HepG2 (cell line): ENCODE measurements around the gene ENHO. TPM values are rescaled to one million over a fixed set of nuclear protein-coding genes. Genes with fewer than 3 reads are reported as not detected.

ENCODE experiments used
- ATAC-seq: fragments of 200-7000 bp; cut with Tn5 transposase; 3 replicates; pipeline ENCODE4 v1.9.1; 2020; ENCODE audit warnings: mild to moderate bottlenecking, moderate library complexity
- BruUV-seq: library from RNA; stranded (reverse); fragments of 400-500 nt; replicated peaks from 2 replicates; lab custom pipeline; 2021; lab: Mats Ljungman, UMichigan
- CTCF ChIA-PET: fragments of 300-600 bp; formaldehyde crosslinking; extraction: SDS; loops from one replicate; lab custom pipeline; 2021; ENCODE audit warnings: low total read pairs, inconsistent platforms, low intra/inter-chr PET ratio; lab: Yijun Ruan, JAX
- POLR2A ChIA-PET: fragments of 350-600 bp; sonication (Branson Sonifier 250); formaldehyde crosslinking; loops from one replicate; lab custom pipeline; 2020; ENCODE audit warnings: antibody characterized with exemption, inconsistent platforms; lab: Yijun Ruan, JAX
- DNase-seq: peaks from one replicate; pipeline ENCODE4 v3.0.0-alpha.2; 2015; ENCODE audit warnings: low spot score
- FAIRE-seq: peaks from 3 replicates; lab custom pipeline; 2011; peaks lifted over from hg19 to GRCh38; lab: Jason Lieb, UNC
- H2AFZ ChIP-seq: one replicate; pipeline ENCODE4 v1.6.1; 2011; ENCODE audit warnings: low read length, inconsistent platforms
- H3K27ac ChIP-seq: fragments of 300-600 bp; 3 replicates; pipeline ENCODE4 v1.8.0; 2011; ENCODE audit warnings: mixed run types, mild to moderate bottlenecking, mixed read lengths, low read length, inconsistent platforms; ENCODE audit not compliant: insufficient read depth; ENCODE audit errors: extremely low read length
- H3K27me3 ChIP-seq, 2 experiments: fragments of 200-600 bp in 1 of 2; 2 replicates in 1 of 2; 3 replicates in 1 of 2; pipeline versions ENCODE4 v1.6.0 to v1.8.0; 2011; ENCODE audit warnings: low read length in 2 of 2, mild to moderate bottlenecking in 2 of 2, moderate library complexity in 2 of 2, inconsistent platforms in 1 of 2; ENCODE audit not compliant: insufficient read depth in 2 of 2, control insufficient read depth in 1 of 2
- H3K36me3 ChIP-seq, 2 experiments: fragments of 200-600 bp in 1 of 2; replicated peaks in 1 of 2; 2 replicates in 1 of 2; 3 replicates in 1 of 2; pipeline versions ENCODE4 v1.5.1 to v1.8.0; 2011; ENCODE audit warnings: low read length in 2 of 2, inconsistent platforms in 1 of 2; ENCODE audit not compliant: insufficient read depth in 2 of 2, control insufficient read depth in 1 of 2
- H3K4me1 ChIP-seq: 2 replicates; pipeline ENCODE4 v1.5.1; 2012; ENCODE audit warnings: low read length, inconsistent platforms; ENCODE audit not compliant: insufficient read depth
- H3K4me2 ChIP-seq: 2 replicates; pipeline ENCODE4 v1.6.0; 2011; ENCODE audit warnings: low read depth, low read length, inconsistent platforms
- H3K4me3 ChIP-seq, 3 experiments: fragments of 200-600 bp in 1 of 3; sonication (generic), shearing (Covaris generic) in 1 of 3; replicated peaks in 1 of 3; 2 replicates each; pipeline ENCODE4 v1.5.1; 2011 to 2016; ENCODE audit warnings: low read length in 3 of 3, inconsistent platforms in 2 of 3, low read depth in 2 of 3, mild to moderate bottlenecking in 2 of 3, control low read depth in 1 of 3, mixed read lengths in 1 of 3; ENCODE audit not compliant: insufficient read depth in 1 of 3
- H3K79me2 ChIP-seq: one replicate; pipeline ENCODE4 v1.6.1; 2011; ENCODE audit warnings: low read length, inconsistent platforms; ENCODE audit not compliant: insufficient read depth
- H3K9ac ChIP-seq: 2 replicates; pipeline ENCODE4 v1.6.0; 2011; ENCODE audit warnings: mild to moderate bottlenecking, low read depth, low read length, inconsistent platforms; ENCODE audit not compliant: insufficient read depth
- H3K9me3 ChIP-seq: 2 replicates; pipeline ENCODE4 v1.5.1; 2012; ENCODE audit warnings: mild to moderate bottlenecking, low read length
- H4K20me1 ChIP-seq: 2 replicates; pipeline ENCODE4 v1.6.0; 2011; ENCODE audit warnings: inconsistent platforms, mild to moderate bottlenecking, low read length, moderate library complexity; ENCODE audit not compliant: insufficient read depth
- DNMT3B ChIP-seq: conservative IDR thresholded peaks from 2 replicates; pipeline ENCODE4 v1.6.1; 2016; ENCODE audit warnings: missing biosample characterization, control low read depth
- EZH2 ChIP-seq: conservative IDR thresholded peaks from 2 replicates; pipeline ENCODE4 v1.6.1; 2012; ENCODE audit warnings: mild to moderate bottlenecking, low read depth, low read length, moderate library complexity
- GTF3A ChIP-seq: sonication (generic); formaldehyde crosslinking; conservative IDR thresholded peaks from 2 replicates; pipeline ENCODE4 v1.4.0; 2020; ENCODE audit warnings: mild to moderate bottlenecking, missing genetic modification reagents
- HHEX ChIP-seq: IDR thresholded peaks from 2 replicates; pipeline ENCODE4 v1.6.1; 2016; ENCODE audit warnings: control low read depth
- TBP ChIP-seq: sonication (generic); formaldehyde crosslinking; IDR thresholded peaks from 2 replicates; pipeline ENCODE4 v1.5.0; 2020; ENCODE audit warnings: missing genetic modification reagents
- THYN1 ChIP-seq: sonication (generic); formaldehyde crosslinking; IDR thresholded peaks from 2 replicates; pipeline ENCODE4 v1.8.1; 2023; ENCODE audit warnings: low read depth, mild to moderate bottlenecking, moderate library complexity, missing genetic modification reagents, borderline replicate concordance
- TRAFD1 ChIP-seq: sonication (generic); formaldehyde crosslinking; IDR thresholded peaks from 2 replicates; pipeline ENCODE4 v1.5.1; 2020; ENCODE audit warnings: missing genetic modification reagents, mild to moderate bottlenecking, borderline replicate concordance
- ZBTB40 ChIP-seq, 2 experiments: fragments of 450-650 bp in 1 of 2; sonication (generic) in 1 of 2; formaldehyde crosslinking in 1 of 2; IDR thresholded peaks; 2 replicates each; pipeline versions ENCODE4 v1.6.1 to v1.8.0; 2016 to 2022; ENCODE audit warnings: antibody characterized with exemption in 1 of 2, mild to moderate bottlenecking in 1 of 2, missing genetic modification reagents in 1 of 2
- ZNF557 ChIP-seq: sonication (generic); formaldehyde crosslinking; IDR thresholded peaks from 2 replicates; pipeline ENCODE4 v1.4.0; 2020; ENCODE audit warnings: missing genetic modification reagents
- ZNF605 ChIP-seq: sonication (generic); formaldehyde crosslinking; IDR thresholded peaks from 2 replicates; pipeline ENCODE4 v1.8.0; 2022; ENCODE audit warnings: mild to moderate bottlenecking, missing genetic modification reagents
- ZZZ3 ChIP-seq: sonication (generic); formaldehyde crosslinking; IDR thresholded peaks from 2 replicates; pipeline ENCODE4 v1.4.0; 2020; ENCODE audit warnings: missing genetic modification reagents, mild to moderate bottlenecking, borderline replicate concordance
- WGBS: methylation state at CpG from one replicate; pipeline ENCODE4 v1.1.6; 2017; ENCODE audit warnings: low lambda C conversion rate; 5-methylcytosine and 5-hydroxymethylcytosine counted together
- in situ Hi-C: cut with HindIII; loops from 2 replicates; pipeline ENCODE4 v1.10.0; 2017; ENCODE audit warnings: low pct_unique_long_range_greater_than_20kb; ENCODE audit not compliant: extremely low pct_ligation_motif_present
- intact Hi-C: fragments of 100-400 bp; cut with micrococcal nuclease; formaldehyde crosslinking; loops from one replicate; pipeline ENCODE4 v1.10.0; 2022; ENCODE audit not compliant: unreplicated experiment
- polyA plus RNA-seq, 8 experiments: library from polyadenylated mRNA; depleted of rRNA in 3 of 8; stranded (reverse) in 7 of 8; unstranded in 1 of 8; fragments of >200 nt; fragmentation: Illumina TruSeq in 4 of 8; extraction: Trizol in 4 of 8; gene quantifications; 2 replicates each; pipeline versions ENCODE4 v1.2.1 to v1.2.3, GENCODE V29; 2011 to 2016; ENCODE audit warnings: low read depth in 4 of 8, missing spikeins in 1 of 8, mixed read lengths in 1 of 8; ENCODE audit not compliant: insufficient read depth in 1 of 8
- total RNA-seq, 5 experiments: library from RNA; depleted of rRNA; stranded (reverse); fragments of >200 nt; fragmentation: Illumina TruSeq; extraction: Trizol; gene quantifications; 2 replicates each; pipeline ENCODE4 v1.2.3, GENCODE V29; 2016; ENCODE audit warnings: low read depth in 1 of 5

Gene ENHO
- total and polyA plus RNA-seq, 2 of the 13 experiments (the other 11 are each of a cell fraction or from before 2014, with no cell fraction given): 0.08 to 0.60 TPM

GRCh38 chr9:34556949-34557348 is 34.2 kb upstream of the ENHO start:
- Histone ChIP-seq H3K27ac (no peak overlapping the region), H3K27me3 (peaks cover 8 to 60% of the 10 kb centered on the region in 2 experiments; a peak in 4 of 5 replicates), H3K79me2 (no peaks in the 10 kb centered on the region), H3K9me3 (no peaks in the 10 kb centered on the region), H3K4me1 (peaks cover 28% of the 10 kb centered on the region), H3K4me2 (no peak overlapping the region), H3K4me3 (no peak overlapping the region), H2AFZ (no peak overlapping the region), H4K20me1 (peaks cover 2% of the 10 kb centered on the region; the same call in 1 of the 2 replicates), H3K9ac (no peak overlapping the region), H3K36me3 (no peaks in the 10 kb centered on the region)
- ChIA-PET POLR2A (no interaction called here), CTCF (no interaction called here)
- ATAC-seq: no peak
- no TSS peak for BruUV-seq
- no peak for FAIRE-seq
- 27% methylated on average over 3 of the region's 6 CpGs for WGBS
- DNase-seq: no peak
- in situ Hi-C loops: no loop called here
- intact Hi-C loops: no loop called here
- TF ChIP-seq ZZZ3 (CRISPR knock-in tag): no peak
- TF ChIP-seq EZH2: no peak
- no peak for TF ChIP-seq TRAFD1 (CRISPR knock-in tag)
- no peak for TF ChIP-seq DNMT3B (CRISPR knock-in tag)
- no peak for TF ChIP-seq HHEX (CRISPR knock-in tag)
- TF ChIP-seq ZNF605: no peak
- no peak for TF ChIP-seq TBP
- TF ChIP-seq GTF3A (CRISPR knock-in tag): no peak
- no peak for TF ChIP-seq ZBTB40 (IDR thresholded peaks at IDR 0.05)
- TF ChIP-seq ZBTB40 (CRISPR knock-in tag; IDR thresholded peaks at IDR 0.05): no peak
- no peak for TF ChIP-seq THYN1 (CRISPR knock-in tag)
- no peak for TF ChIP-seq ZNF557 (CRISPR knock-in tag)
